ENCODE results near the gene TBC1D8.

DNA sequence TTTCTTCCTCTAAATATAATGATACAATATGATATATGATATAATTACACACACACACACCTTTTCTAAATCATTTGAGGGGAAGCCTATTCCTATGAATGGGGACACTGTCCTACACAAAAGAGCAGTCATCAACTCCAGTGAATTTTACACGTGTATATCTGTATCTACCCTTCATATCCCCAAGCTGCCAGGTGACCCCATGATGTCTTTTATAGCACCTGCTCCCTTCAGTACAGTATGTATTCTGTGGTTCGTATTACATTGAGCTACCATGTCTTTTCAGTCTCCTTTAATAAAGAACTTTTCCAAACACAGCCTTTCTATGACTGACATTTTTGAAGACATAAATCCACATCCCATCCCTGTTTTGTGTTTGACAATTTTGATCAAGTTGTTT is 19.0 kb downstream of the TBC1D8 start:
- TF ChIP-seq, protein P1, sequence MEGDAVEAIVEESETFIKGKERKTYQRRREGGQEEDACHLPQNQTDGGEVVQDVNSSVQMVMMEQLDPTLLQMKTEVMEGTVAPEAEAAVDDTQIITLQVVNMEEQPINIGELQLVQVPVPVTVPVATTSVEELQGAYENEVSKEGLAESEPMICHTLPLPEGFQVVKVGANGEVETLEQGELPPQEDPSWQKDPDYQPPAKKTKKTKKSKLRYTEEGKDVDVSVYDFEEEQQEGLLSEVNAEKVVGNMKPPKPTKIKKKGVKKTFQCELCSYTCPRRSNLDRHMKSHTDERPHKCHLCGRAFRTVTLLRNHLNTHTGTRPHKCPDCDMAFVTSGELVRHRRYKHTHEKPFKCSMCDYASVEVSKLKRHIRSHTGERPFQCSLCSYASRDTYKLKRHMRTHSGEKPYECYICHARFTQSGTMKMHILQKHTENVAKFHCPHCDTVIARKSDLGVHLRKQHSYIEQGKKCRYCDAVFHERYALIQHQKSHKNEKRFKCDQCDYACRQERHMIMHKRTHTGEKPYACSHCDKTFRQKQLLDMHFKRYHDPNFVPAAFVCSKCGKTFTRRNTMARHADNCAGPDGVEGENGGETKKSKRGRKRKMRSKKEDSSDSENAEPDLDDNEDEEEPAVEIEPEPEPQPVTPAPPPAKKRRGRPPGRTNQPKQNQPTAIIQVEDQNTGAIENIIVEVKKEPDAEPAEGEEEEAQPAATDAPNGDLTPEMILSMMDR (conservative IDR thresholded peaks at IDR 0.05; ENCODE audit: low read depth, low read length): no peak
- TF ChIP-seq EZH2 (IDR thresholded peaks at IDR 0.05; ENCODE audit: borderline replicate concordance, low read depth, low read length, poor library complexity, severe bottlenecking): no peak

Data from A673 (cell line).